K562 (cell line): ENCODE results near the gene OSBPL3. TPM values are rescaled to one million over a fixed set of nuclear protein-coding genes. Genes with fewer than 3 reads are reported as not detected.
A peak's percentile ranks its signal among the peaks of the same experiment; 100 is the strongest.

Experiments used
- ATAC-seq: fragments of 200-7000 bp; cut with Tn5 transposase; 3 replicates; pipeline ENCODE4 v1.9.1; 2020; ENCODE audit warnings: moderate library complexity
- BruUV-seq: library from RNA; stranded (reverse); fragments of 400-500 nt; replicated peaks from 2 replicates; lab custom pipeline; 2021; lab: Mats Ljungman, UMichigan
- CTCF ChIA-PET: fragments of 300-600 bp; formaldehyde crosslinking; extraction: SDS; loops from one replicate; lab custom pipeline; 2021; ENCODE audit warnings: low intra/inter-chr PET ratio; lab: Yijun Ruan, JAX
- POLR2A ChIA-PET: fragments of 300-600, 350-650 bp; sonication (Branson Sonifier 250); formaldehyde crosslinking; extraction: SDS; loops from one replicate; lab custom pipeline; 2021; ENCODE audit warnings: antibody characterized with exemption, inconsistent platforms; lab: Yijun Ruan, JAX
- DNase-seq, 4 experiments: peaks; one replicate each; pipeline versions ENCODE4 v3.0.0 to v3.0.0-alpha.2; 2011 to 2018; ENCODE audit warnings: low spot score in 3 of 4, mixed read lengths in 3 of 4; ENCODE audit errors: extremely low read depth in 1 of 4
- FAIRE-seq: peaks from 2 replicates; lab custom pipeline; 2011; peaks lifted over from hg19 to GRCh38; lab: Jason Lieb, UNC
- H2AFZ ChIP-seq: 2 replicates; pipeline ENCODE4 v1.6.0; 2011; ENCODE audit warnings: low read depth, low read length, control low read depth, inconsistent platforms
- H3K27ac ChIP-seq: fragments of 200-600 bp; 3 replicates; pipeline ENCODE4 v1.8.0; 2011; ENCODE audit warnings: low read depth, mild to moderate bottlenecking, control low read depth, inconsistent platforms, low read length, moderate library complexity, mixed read lengths; ENCODE audit errors: extremely low read depth
- H3K27me3 ChIP-seq, 2 experiments: fragments of 300-600 bp in 1 of 2; 2 replicates in 1 of 2; 3 replicates in 1 of 2; pipeline versions ENCODE4 v1.6.0 to v1.8.0; 2011; ENCODE audit warnings: inconsistent platforms in 2 of 2, low read length in 2 of 2, mild to moderate bottlenecking in 1 of 2, mixed read lengths in 1 of 2, moderate library complexity in 1 of 2; ENCODE audit not compliant: control insufficient read depth in 2 of 2, insufficient read depth in 2 of 2
- H3K36me3 ChIP-seq: fragments of 300-600 bp; 3 replicates; pipeline ENCODE4 v1.8.0; 2011; ENCODE audit warnings: mild to moderate bottlenecking, low read length, inconsistent platforms; ENCODE audit not compliant: control insufficient read depth, insufficient read depth
- H3K4me1 ChIP-seq, 2 experiments: fragments of 200-600 bp in 1 of 2; replicated peaks in 1 of 2; 2 replicates in 1 of 2; 3 replicates in 1 of 2; pipeline versions ENCODE4 v1.5.1 to v1.8.0; 2011; ENCODE audit warnings: inconsistent platforms in 2 of 2, low read length in 2 of 2, mild to moderate bottlenecking in 1 of 2, mixed read lengths in 1 of 2, moderate library complexity in 1 of 2; ENCODE audit not compliant: control insufficient read depth in 2 of 2, insufficient read depth in 2 of 2
- H3K4me2 ChIP-seq: 2 replicates; pipeline ENCODE4 v1.6.1; 2011; ENCODE audit warnings: low read length, control low read depth, inconsistent platforms, mixed read lengths; ENCODE audit not compliant: insufficient read depth
- H3K4me3 ChIP-seq: fragments of 200-600 bp; sonication (generic), shearing (Covaris generic); 2 replicates; pipeline ENCODE4 v1.5.1; 2016; ENCODE audit warnings: control low read depth, inconsistent platforms
- H3K79me2 ChIP-seq: fragments of 200-600 bp; 3 replicates; pipeline ENCODE4 v1.8.0; 2011; ENCODE audit warnings: low read length, inconsistent platforms; ENCODE audit not compliant: control insufficient read depth, insufficient read depth
- H3K9ac ChIP-seq, 2 experiments: 2 replicates each; pipeline versions ENCODE4 v1.6.0 to v1.6.1; 2011; ENCODE audit warnings: low read depth in 2 of 2, low read length in 2 of 2, control low read depth in 1 of 2, inconsistent platforms in 1 of 2, mild to moderate bottlenecking in 1 of 2, mixed read lengths in 1 of 2; ENCODE audit not compliant: insufficient read depth in 1 of 2
- H3K9me1 ChIP-seq: one replicate; pipeline ENCODE4 v1.6.0; 2011; ENCODE audit warnings: inconsistent platforms, mild to moderate bottlenecking, low read length, moderate library complexity; ENCODE audit not compliant: control insufficient read depth, insufficient read depth
- H3K9me3 ChIP-seq: replicated peaks from 2 replicates; pipeline ENCODE4 v1.5.1; 2011; ENCODE audit warnings: low read depth, low read length, inconsistent platforms; ENCODE audit not compliant: control insufficient read depth, insufficient read depth
- H4K20me1 ChIP-seq: replicated peaks from 2 replicates; pipeline ENCODE4 v1.6.1; 2011; ENCODE audit warnings: low read length, inconsistent platforms, mixed read lengths; ENCODE audit not compliant: control insufficient read depth, insufficient read depth
- ARID1B ChIP-seq: fragments of 450-650 bp; IDR thresholded peaks from 2 replicates; pipeline ENCODE4 v1.6.1; 2016; ENCODE audit warnings: antibody characterized with exemption, mild to moderate bottlenecking, inconsistent platforms
- CBFA2T3 ChIP-seq: fragments of 450-650 bp; IDR thresholded peaks from 2 replicates; pipeline ENCODE4 v1.6.1; 2017
- CHD2 ChIP-seq: IDR thresholded peaks from 2 replicates; pipeline ENCODE4 v1.6.1; 2011; ENCODE audit warnings: low read depth, low read length
- EP300 ChIP-seq: IDR thresholded peaks from 2 replicates; pipeline ENCODE4 v1.6.1; 2012; ENCODE audit warnings: low read length, improper control_type of control experiment
- GATA2 ChIP-seq: sonication (generic); formaldehyde crosslinking; IDR thresholded peaks from 2 replicates; pipeline ENCODE4 v1.4.0; 2020; ENCODE audit warnings: mild to moderate bottlenecking, missing genetic modification reagents
- HDAC8 ChIP-seq: fragments of 450-650 bp; IDR thresholded peaks from 2 replicates; pipeline ENCODE4 v1.6.1; 2016; ENCODE audit warnings: mild to moderate bottlenecking, missing genetic modification characterization, moderate library complexity, missing compliant biosample characterization
- MBD2 ChIP-seq: sonication (generic); IDR thresholded peaks from 2 replicates; pipeline ENCODE4 v1.6.1; 2016; ENCODE audit warnings: low read depth, borderline replicate concordance
- MEF2D ChIP-seq: conservative IDR thresholded peaks from 2 replicates; pipeline ENCODE4 v1.6.1; 2016; ENCODE audit warnings: low read depth, missing genetic modification characterization, missing compliant biosample characterization
- MEIS2 ChIP-seq: fragments of 450-650 bp; IDR thresholded peaks from 2 replicates; pipeline ENCODE4 v1.6.1; 2014; ENCODE audit warnings: mild to moderate bottlenecking; ENCODE audit not compliant: partially characterized antibody
- NFE2 ChIP-seq: IDR thresholded peaks from 2 replicates; pipeline ENCODE4 v1.6.1; 2014; ENCODE audit warnings: antibody characterized with exemption, low read depth
- TEAD4 ChIP-seq, 2 experiments: sonication (generic) in 1 of 2; formaldehyde crosslinking in 1 of 2; IDR thresholded peaks; 2 replicates each; pipeline versions ENCODE4 v1.6.1 to v1.8.0; 2012 to 2022; ENCODE audit warnings: borderline replicate concordance in 1 of 2, inconsistent platforms in 1 of 2, low read length in 1 of 2, mild to moderate bottlenecking in 1 of 2, missing genetic modification reagents in 1 of 2
- YY1 ChIP-seq, 3 experiments: IDR thresholded peaks; 2 replicates each; pipeline ENCODE4 v1.6.1; 2011; ENCODE audit warnings: low read length in 2 of 3, mild to moderate bottlenecking in 2 of 3, moderate library complexity in 2 of 3, borderline replicate concordance in 1 of 3, control low read depth in 1 of 3, low read depth in 1 of 3; ENCODE audit not compliant: insufficient read depth in 3 of 3, insufficient replicate concordance in 2 of 3, control insufficient read depth in 1 of 3, insufficient read length in 1 of 3; ENCODE audit errors: extremely low read depth in 1 of 3
- ZKSCAN1 ChIP-seq: fragments of 150-350 bp; IDR thresholded peaks from 2 replicates; pipeline ENCODE4 v1.6.1; 2016; ENCODE audit warnings: low read depth, low read length
- ZNF316 ChIP-seq: fragments of 450-650 bp; IDR thresholded peaks from 2 replicates; pipeline ENCODE4 v1.6.1; 2016
- WGBS: fragments of 100-300 bp; shearing (Covaris generic); methylation state at CpG from one replicate; pipeline ENCODE4 v1.1.6; 2016; ENCODE audit warnings: low coverage, mixed read lengths; ENCODE audit not compliant: insufficient coverage; ENCODE audit errors: missing lambda C conversion rate; 5-methylcytosine and 5-hydroxymethylcytosine counted together
- in situ Hi-C: fragments of 300-500 bp; cut with MboI; formaldehyde crosslinking; loops from 4 replicates; pipeline ENCODE4 v1.15.0; 2018; ENCODE audit warnings: inconsistent platforms, mixed read lengths
- intact Hi-C: fragments of 100-400 bp; cut with micrococcal nuclease; formaldehyde crosslinking; loops from 2 replicates; pipeline ENCODE4 v1.14.2; 2022
- polyA plus RNA-seq, 8 experiments: library from polyadenylated mRNA; depleted of rRNA in 4 of 8; stranded (reverse) in 5 of 8; unstranded in 3 of 8; fragments of >200 nt; fragmentation: Nextera tagmentation in 2 of 8; fragmentation: Illumina TruSeq in 1 of 8; extraction: Ambion mirVana in 2 of 8; extraction: Trizol in 1 of 8; gene quantifications; 2 replicates each; pipeline versions ENCODE4 v1.2.1 to v1.2.3, GENCODE V29; 2011 to 2014; ENCODE audit warnings: inconsistent platforms in 1 of 8, missing spikeins in 1 of 8
- total RNA-seq, 7 experiments: library from RNA; depleted of rRNA in 6 of 7; stranded (reverse); fragments of >200 nt in 6 of 7; fragmentation: Illumina TruSeq in 2 of 7; extraction: Trizol in 2 of 7; gene quantifications; 2 replicates each; pipeline versions ENCODE4 v1.2.1 to v1.2.3, GENCODE V29; 2011 to 2021; ENCODE audit warnings: low replicate concordance in 1 of 7
- TF ChIP-seq, protein P1 (sequence below): fragments of 450-650 bp; formaldehyde crosslinking; IDR thresholded peaks from 2 replicates; pipeline ENCODE4 v1.4.0; 2020; ENCODE audit warnings: mild to moderate bottlenecking, moderate library complexity
- TF ChIP-seq, protein P2 (sequence below): IDR thresholded peaks from 2 replicates; pipeline ENCODE4 v1.6.1; 2012; ENCODE audit warnings: low read depth, low read length, improper control_type of control experiment, borderline replicate concordance
- TF ChIP-seq, protein P3 (sequence below): sonication (generic); IDR thresholded peaks from 2 replicates; pipeline ENCODE4 v1.6.1; 2016

OSBPL3 gene
- total and polyA plus RNA-seq, 9 of the 15 experiments (the other 6 are each of a cell fraction or from before 2014, with no cell fraction given), result 4.8 to 37.2 (median 26.5) TPM

DNA sequence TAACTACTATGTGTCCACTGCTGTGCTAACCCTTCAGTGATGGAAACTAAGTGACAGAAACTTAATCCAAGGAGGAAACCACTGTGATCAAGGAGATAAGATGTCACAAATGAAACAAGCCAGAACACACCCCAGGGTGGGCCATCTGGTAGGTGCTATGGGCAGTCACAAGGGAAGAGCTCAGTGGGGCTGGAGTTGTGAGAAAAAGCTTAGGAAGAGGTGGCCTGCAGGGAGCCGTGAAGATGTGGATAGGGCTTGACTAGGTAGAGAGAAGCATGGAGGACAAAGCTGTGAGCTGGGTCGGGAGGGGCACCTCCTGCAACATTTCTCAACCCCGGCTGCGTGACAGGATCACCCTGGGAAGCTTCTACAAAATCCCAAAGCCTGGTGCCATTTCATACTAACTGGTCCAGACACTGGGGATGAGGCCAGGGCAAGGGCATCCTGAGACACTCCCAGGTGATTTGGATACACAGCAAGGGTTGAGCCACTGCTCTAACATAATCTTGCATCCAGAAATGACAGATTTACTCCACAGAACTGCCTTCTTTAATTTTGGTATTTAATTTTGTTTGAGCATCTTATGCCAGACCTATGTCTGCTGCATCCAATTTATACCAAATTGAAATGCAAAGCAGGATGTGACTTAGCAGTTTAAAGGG, 69.3 kb downstream of the OSBPL3 start:
- BruUV-seq, result no TSS peak
- POLR2A ChIA-PET, result interaction anchor here (0.6 to 2.2 kb wide), 7 partner anchors 10 to 214 kb away, joined by 3 to 6 read pairs (median 4); partner anchors contain the start of gene CYCS
- TF ChIP-seq ZNF316, result peak; percentile 16; the same call in 1 of the 2 replicates
- TF ChIP-seq, protein P1, sequence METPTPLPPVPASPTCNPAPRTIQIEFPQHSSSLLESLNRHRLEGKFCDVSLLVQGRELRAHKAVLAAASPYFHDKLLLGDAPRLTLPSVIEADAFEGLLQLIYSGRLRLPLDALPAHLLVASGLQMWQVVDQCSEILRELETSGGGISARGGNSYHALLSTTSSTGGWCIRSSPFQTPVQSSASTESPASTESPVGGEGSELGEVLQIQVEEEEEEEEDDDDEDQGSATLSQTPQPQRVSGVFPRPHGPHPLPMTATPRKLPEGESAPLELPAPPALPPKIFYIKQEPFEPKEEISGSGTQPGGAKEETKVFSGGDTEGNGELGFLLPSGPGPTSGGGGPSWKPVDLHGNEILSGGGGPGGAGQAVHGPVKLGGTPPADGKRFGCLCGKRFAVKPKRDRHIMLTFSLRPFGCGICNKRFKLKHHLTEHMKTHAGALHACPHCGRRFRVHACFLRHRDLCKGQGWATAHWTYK, result peak; percentile 14; the same call in 1 of the 2 replicates
- TF ChIP-seq ARID1B, result peak; percentile 18; the same call in 1 of the 2 replicates
- peak; percentile 8; the same call in 1 of the 2 replicates for TF ChIP-seq MBD2
- peak; percentile 24; the same call in 1 of the 2 replicates for TF ChIP-seq EP300
- peak; percentile 74 for TF ChIP-seq GATA2
- TF ChIP-seq TEAD4 (IDR thresholded peaks at IDR 0.05; ENCODE audit: low read length), result 0 out of 2 replicates have a peak, but pooled peaks have one; percentile 15
- TF ChIP-seq TEAD4 (CRISPR knock-in tag; IDR thresholded peaks at IDR 0.05; ENCODE audit: borderline replicate concordance), result no peak
- peak; percentile 81; the same call in 1 of the 2 replicates for TF ChIP-seq NFE2
- TF ChIP-seq, protein P2, sequence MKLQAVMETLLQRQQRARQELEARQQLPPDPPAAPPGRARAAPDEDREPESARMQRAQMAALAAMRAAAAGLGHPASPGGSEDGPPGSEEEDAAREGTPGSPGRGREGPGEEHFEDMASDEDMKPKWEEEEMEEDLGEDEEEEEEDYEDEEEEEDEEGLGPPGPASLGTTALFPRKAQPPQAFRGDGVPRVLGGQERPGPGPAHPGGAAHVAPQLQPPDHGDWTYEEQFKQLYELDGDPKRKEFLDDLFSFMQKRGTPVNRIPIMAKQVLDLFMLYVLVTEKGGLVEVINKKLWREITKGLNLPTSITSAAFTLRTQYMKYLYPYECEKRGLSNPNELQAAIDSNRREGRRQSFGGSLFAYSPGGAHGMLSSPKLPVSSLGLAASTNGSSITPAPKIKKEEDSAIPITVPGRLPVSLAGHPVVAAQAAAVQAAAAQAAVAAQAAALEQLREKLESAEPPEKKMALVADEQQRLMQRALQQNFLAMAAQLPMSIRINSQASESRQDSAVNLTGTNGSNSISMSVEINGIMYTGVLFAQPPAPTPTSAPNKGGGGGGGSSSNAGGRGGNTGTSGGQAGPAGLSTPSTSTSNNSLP, result 0 out of 2 replicates have a peak, but pooled peaks have one; percentile 9
- peak; percentile 84; the same call in 1 of the 2 replicates for TF ChIP-seq ZKSCAN1
- TF ChIP-seq CHD2, result no peak
- no peak for TF ChIP-seq HDAC8 (tag)
- TF ChIP-seq, protein P3, sequence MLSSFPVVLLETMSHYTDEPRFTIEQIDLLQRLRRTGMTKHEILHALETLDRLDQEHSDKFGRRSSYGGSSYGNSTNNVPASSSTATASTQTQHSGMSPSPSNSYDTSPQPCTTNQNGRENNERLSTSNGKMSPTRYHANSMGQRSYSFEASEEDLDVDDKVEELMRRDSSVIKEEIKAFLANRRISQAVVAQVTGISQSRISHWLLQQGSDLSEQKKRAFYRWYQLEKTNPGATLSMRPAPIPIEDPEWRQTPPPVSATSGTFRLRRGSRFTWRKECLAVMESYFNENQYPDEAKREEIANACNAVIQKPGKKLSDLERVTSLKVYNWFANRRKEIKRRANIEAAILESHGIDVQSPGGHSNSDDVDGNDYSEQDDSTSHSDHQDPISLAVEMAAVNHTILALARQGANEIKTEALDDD, result peak; percentile 39; the same call in 1 of the 2 replicates
- peak; percentile 81 for TF ChIP-seq MEIS2
- peak; percentile 43; the same call in 1 of the 2 replicates for TF ChIP-seq CBFA2T3
- TF ChIP-seq MEF2D (tag), result no peak
- peak in 1 of 3 experiments; percentile 21 for TF ChIP-seq YY1 (IDR thresholded peaks at IDR 0.05; ENCODE audit: borderline replicate concordance in 1 of 3, control insufficient read depth in 1 of 3, extremely low read depth in 1 of 3, insufficient read depth in 3 of 3, insufficient read length in 1 of 3, insufficient replicate concordance in 2 of 3, low read depth in 1 of 3, low read length in 2 of 3)

More for the DNA sequence above, 69.3 kb downstream of the OSBPL3 start:
- Histone ChIP-seq H4K20me1 (no peaks in the 10 kb centered on the region), H3K27me3 (no peaks in the 10 kb centered on the region), H2AFZ (no peak overlapping the region; the same call in 1 of the 2 replicates), H3K4me3 (no peak overlapping the region), H3K9me1 (peaks cover 5% of the 10 kb centered on the region), H3K36me3 (peaks cover 2% of the 10 kb centered on the region; the same call in 1 of the 3 replicates), H3K79me2 (peaks cover 96% of the 10 kb centered on the region), H3K4me1 (peaks cover 43 to 81% of the 10 kb centered on the region in 2 experiments), H3K9ac (peak overlapping the region; percentile 28 to 46; a peak in 3 of 4 replicates), H3K4me2 (peak overlapping the region; percentile 73), H3K9me3 (no peaks in the 10 kb centered on the region), H3K27ac (peak overlapping the region; percentile 62)
- ATAC-seq, result peak; percentile 38
- no peak for DNase-seq
- intact Hi-C loops, result no loop called here
- in situ Hi-C loops, result no loop called here
- CTCF ChIA-PET, result no interaction called here
- no peak for FAIRE-seq
- 2% methylated on average over 4 of the region's 4 CpGs for WGBS
